ENCODE measurements around the gene OSTF1. TPM values are rescaled to one million over a fixed set of nuclear protein-coding genes. Genes with fewer than 3 reads are reported as not detected.

Gene OSTF1
- total RNA-seq, 4 donors from 2014 or later = 0.60 to 37.8 (median 19.0) TPM

GRCh38 chr9:75186767-75187380 is 98.6 kb downstream of the OSTF1 start:
- intact Hi-C loops (cut with DNase I; ENCODE audit: low total_unique reads) (no loop called here), in situ Hi-C loops (cut with MboI; ENCODE audit: low pct_ligation_motif_present in 1 of 4, low pct_unique_long_range_greater_than_20kb in 1 of 4, low sequenced_read_pairs in 3 of 4) (no loop called here)
- no peak overlapping the region for H3K4me3 ChIP-seq
- no peaks in the 10 kb centered on the region for H3K9me3 ChIP-seq
- H3K36me3 ChIP-seq = no peaks in the 10 kb centered on the region
- H3K4me1 ChIP-seq = peaks cover 0 to 2% (median 0%) of the 10 kb centered on the region in 4 donors
- no peak for DNase-seq
- no peak overlapping the region for H3K27ac ChIP-seq
- H3K27me3 ChIP-seq = no peaks in the 10 kb centered on the region
- TF ChIP-seq, protein P1, sequence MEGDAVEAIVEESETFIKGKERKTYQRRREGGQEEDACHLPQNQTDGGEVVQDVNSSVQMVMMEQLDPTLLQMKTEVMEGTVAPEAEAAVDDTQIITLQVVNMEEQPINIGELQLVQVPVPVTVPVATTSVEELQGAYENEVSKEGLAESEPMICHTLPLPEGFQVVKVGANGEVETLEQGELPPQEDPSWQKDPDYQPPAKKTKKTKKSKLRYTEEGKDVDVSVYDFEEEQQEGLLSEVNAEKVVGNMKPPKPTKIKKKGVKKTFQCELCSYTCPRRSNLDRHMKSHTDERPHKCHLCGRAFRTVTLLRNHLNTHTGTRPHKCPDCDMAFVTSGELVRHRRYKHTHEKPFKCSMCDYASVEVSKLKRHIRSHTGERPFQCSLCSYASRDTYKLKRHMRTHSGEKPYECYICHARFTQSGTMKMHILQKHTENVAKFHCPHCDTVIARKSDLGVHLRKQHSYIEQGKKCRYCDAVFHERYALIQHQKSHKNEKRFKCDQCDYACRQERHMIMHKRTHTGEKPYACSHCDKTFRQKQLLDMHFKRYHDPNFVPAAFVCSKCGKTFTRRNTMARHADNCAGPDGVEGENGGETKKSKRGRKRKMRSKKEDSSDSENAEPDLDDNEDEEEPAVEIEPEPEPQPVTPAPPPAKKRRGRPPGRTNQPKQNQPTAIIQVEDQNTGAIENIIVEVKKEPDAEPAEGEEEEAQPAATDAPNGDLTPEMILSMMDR (IDR thresholded peaks at IDR 0.05) = peak; percentile 73 to 96 (median 85)
- no peak for TF ChIP-seq POLR2A (IDR thresholded peaks at IDR 0.05)
- 30 to 31% methylated on average over 4 of the region's 4 CpGs for WGBS, 2 donors (ENCODE audit: low coverage in 1 of 2)

DNA sequence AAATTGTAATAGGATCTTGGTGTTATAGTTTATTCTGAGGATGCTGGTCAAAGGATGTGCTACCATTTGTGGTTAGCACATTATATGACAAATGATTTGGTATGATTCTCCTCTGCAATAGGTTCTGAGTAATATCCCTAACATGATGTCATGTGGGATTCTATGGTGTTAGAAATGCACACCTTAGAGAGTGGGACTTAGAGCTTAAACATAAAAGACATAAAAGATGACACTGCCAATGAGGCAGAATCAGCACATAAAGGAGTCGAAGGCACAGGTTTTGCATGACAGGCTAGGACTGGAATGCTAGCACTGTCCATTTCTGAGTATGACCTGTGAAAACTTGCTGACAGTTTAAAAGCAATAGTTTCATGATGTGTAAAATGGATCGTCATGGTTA is 100.4 kb downstream of the OSTF1 start:
- Histone ChIP-seq H3K4me1 (peaks cover 0 to 2% (median 0%) of the 10 kb centered on the region in 4 donors), H3K27me3 (no peaks in the 10 kb centered on the region), H3K4me3 (no peak overlapping the region), H3K36me3 (no peaks in the 10 kb centered on the region), H3K9me3 (no peaks in the 10 kb centered on the region), H3K27ac (no peak overlapping the region)
- DNase-seq = no peak
- WGBS, 2 donors (ENCODE audit: low coverage in 1 of 2) = 80 to 86% methylated on average over 2 of the region's 2 CpGs
- intact Hi-C loops (cut with DNase I; ENCODE audit: low total_unique reads) (no loop called here), in situ Hi-C loops (cut with MboI; ENCODE audit: low pct_ligation_motif_present in 1 of 4, low pct_unique_long_range_greater_than_20kb in 1 of 4, low sequenced_read_pairs in 3 of 4) (no loop called here)
- TF ChIP-seq POLR2A (IDR thresholded peaks at IDR 0.05) = no peak
- TF ChIP-seq POLR2AphosphoS5 (IDR thresholded peaks at IDR 0.05) = no peak
- TF ChIP-seq, protein P1 (IDR thresholded peaks at IDR 0.05) = no peak
- no peak for TF ChIP-seq EP300 (IDR thresholded peaks at IDR 0.05; ENCODE audit: low read depth)

- WGBS, 2 donors (ENCODE audit: low coverage in 1 of 2) = 85 to 100% methylated on average over 2 of the region's 2 CpGs
- TF ChIP-seq EP300 (IDR thresholded peaks at IDR 0.05; ENCODE audit: low read depth) (no peak), POLR2AphosphoS5 (IDR thresholded peaks at IDR 0.05) (no peak), POLR2A (IDR thresholded peaks at IDR 0.05) (no peak)
- TF ChIP-seq, protein P1 (IDR thresholded peaks at IDR 0.05) = no peak
- no peaks in the 10 kb centered on the region for H3K27me3 ChIP-seq
- peaks cover 0 to 1% (median 0%) of the 10 kb centered on the region in 4 donors for H3K4me1 ChIP-seq
- no peak overlapping the region for H3K27ac ChIP-seq
- H3K9me3 ChIP-seq = no peaks in the 10 kb centered on the region
- DNase-seq = no peak
- H3K4me3 ChIP-seq = no peak overlapping the region
- in situ Hi-C loops (cut with MboI; ENCODE audit: low pct_ligation_motif_present in 1 of 4, low pct_unique_long_range_greater_than_20kb in 1 of 4, low sequenced_read_pairs in 3 of 4) (no loop called here), intact Hi-C loops (cut with DNase I; ENCODE audit: low total_unique reads) (no loop called here)
- no peaks in the 10 kb centered on the region for H3K36me3 ChIP-seq
Observed at GRCh38 chr9:75190762-75191161, 102.4 kb downstream of the OSTF1 start.

Small RNAs within 50 kb of the gene (small RNA-seq; reads per million reads assigned to genes)
- gene RF00019 = 0 reads per million in 4 donors

Other genes with a start within 250 kb of the OSTF1 start
- 100 to 1,000 TPM in 1 of 4 donors, 10 to 100 TPM in 3; 21.5 to 122 (median 51.6) TPM for gene TRPM6, start 200.6 kb upstream of the OSTF1 start, total RNA-seq
- gene C9orf40, start 135.6 kb upstream of the OSTF1 start, total RNA-seq = 10 to 100 TPM in 2 of 4 donors, 1 to 10 TPM in 1, not detected in 1; 4.2 to 12.3 (median 10.6) TPM
- gene CARNMT1, start 60.2 kb upstream of the OSTF1 start, total RNA-seq = 10 to 100 TPM; 21.7 to 29.1 (median 25.1) TPM
- 10 to 100 TPM in 2 of 4 donors, 1 to 10 TPM in 2; 3.4 to 36.7 (median 21.6) TPM for gene NMRK1, start 359 bp upstream of the OSTF1 start, total RNA-seq